ENCODE measurements around the gene ZBTB8A.
A peak's percentile ranks its signal among the peaks of the same experiment; 100 is the strongest.
"Not testable (repeated sequence)": the region's sequence is repeated elsewhere in the genome, so short reads cannot be mapped to it uniquely, and the experiment has no call there.

The ZBTB8A gene

GRCh38 chr1:32539584-32540571 is 651 bp downstream of the ZBTB8A start:
- DNase-seq, result peak; percentile 11 to 40

- no peak for DNase-seq
Observed at GRCh38 chr1:32540605-32541004, 1.4 kb downstream of the ZBTB8A start.

- DNase-seq, result no peak
Observed at GRCh38 chr1:32541064-32541566, 1.9 kb downstream of the ZBTB8A start.

GRCh38 chr1:32546611-32547010 is 7.4 kb downstream of the ZBTB8A start:
- no peak for DNase-seq

GRCh38 chr1:32549616-32550015 is 10.4 kb downstream of the ZBTB8A start:
- no peak for DNase-seq

GRCh38 chr1:32554288-32554687 is 15.1 kb downstream of the ZBTB8A start:
- no peak for DNase-seq

- not testable (repeated sequence) for DNase-seq
Observed at GRCh38 chr1:32557035-32557434, 17.8 kb downstream of the ZBTB8A start.

GRCh38 chr1:32557812-32558211 is 18.6 kb downstream of the ZBTB8A start:
- DNase-seq, result no peak

GRCh38 chr1:32568929-32569328 is 29.7 kb downstream of the ZBTB8A start:
- no peak for DNase-seq

- DNase-seq, result no peak
Observed at GRCh38 chr1:32580348-32581017, 41.3 kb downstream of the ZBTB8A start.

GRCh38 chr1:32592943-32593342 is 53.7 kb downstream of the ZBTB8A start:
- no peak for DNase-seq

GRCh38 chr1:32600034-32600433 is 60.8 kb downstream of the ZBTB8A start:
- no peak for DNase-seq

- no peak for DNase-seq
Observed at GRCh38 chr1:32605711-32606424, 66.6 kb downstream of the ZBTB8A start.

- DNase-seq, result peak in 1 of 2 donors; percentile 63
Observed at GRCh38 chr1:32606565-32607371, 67.5 kb downstream of the ZBTB8A start.

GRCh38 chr1:32609180-32609579 is 70.0 kb downstream of the ZBTB8A start:
- DNase-seq, result no peak

- no peak for DNase-seq
Observed at GRCh38 chr1:32611859-32612188, 72.6 kb downstream of the ZBTB8A start.

- DNase-seq, result peak; percentile 93 to 95
Observed at GRCh38 chr1:32612189-32612881, 73.1 kb downstream of the ZBTB8A start.

GRCh38 chr1:32613472-32613871 is 74.2 kb downstream of the ZBTB8A start:
- DNase-seq, result no peak

- DNase-seq, result no peak
Observed at GRCh38 chr1:32618673-32619221, 79.5 kb downstream of the ZBTB8A start.

- peak; percentile 6 to 28 for DNase-seq
Observed at GRCh38 chr1:32619701-32620485, 80.7 kb downstream of the ZBTB8A start.

Data from inflammatory macrophage (primary cell).